ENCODE measurements around the gene ZNF546. TPM values are rescaled to one million over a fixed set of nuclear protein-coding genes. Genes with fewer than 3 reads are reported as not detected.

The ZNF546 gene
- total RNA-seq, 2 experiments from 2014 or later: 2.3 to 9.3 TPM

GRCh38 chr19:40057166-40057565 is 60.3 kb downstream of the ZNF546 start:
- Histone ChIP-seq H3K9me3 (ENCODE audit: low read length) (peaks cover 36% of the 10 kb centered on the region), H3K4me1 (ENCODE audit: insufficient read depth, low read length, poor library complexity, severe bottlenecking) (peaks cover 22% of the 10 kb centered on the region), H3K79me2 (ENCODE audit: insufficient read depth, low read depth, low read length) (peaks cover 3% of the 10 kb centered on the region; the same call in 1 of the 2 replicates), H3K4me3 (ENCODE audit: low read depth, low read length, poor library complexity, severe bottlenecking) (peak overlapping the region; percentile 73), H3K9me2 (ENCODE audit: insufficient read depth, low read length) (no peaks in the 10 kb centered on the region), H3K36me3 (ENCODE audit: insufficient read depth, low read length) (no peaks in the 10 kb centered on the region; the same call in 1 of the 2 replicates), H3K27ac (ENCODE audit: low read depth, low read length, poor library complexity, severe bottlenecking) (no peak overlapping the region), H2AFZ (ENCODE audit: low read length) (peak overlapping the region; percentile 89; the same call in 1 of the 2 replicates), H4K20me1 (ENCODE audit: insufficient read depth, low read length) (no peaks in the 10 kb centered on the region), H3K4me2 (ENCODE audit: low read length) (peak overlapping the region; percentile 80)
- POLR2A ChIA-PET: interaction anchor here (1.0 to 1.2 kb wide), 3 partner anchors 14 to 708 kb away, joined by 3 to 6 read pairs (median 4); no protein-coding TSS in a partner anchor
- TF ChIP-seq CTCF (conservative IDR thresholded peaks at IDR 0.05; ENCODE audit: low read length) (no peak), EZH2phosphoT487 (IDR thresholded peaks at IDR 0.05; ENCODE audit: borderline replicate concordance, low read depth, low read length) (no peak)
- intact Hi-C loops (cut with micrococcal nuclease; ENCODE audit: unreplicated experiment): no loop called here
- CTCF ChIA-PET (ENCODE audit: unreplicated experiment): no interaction called here
- DNase-seq (ENCODE audit: low spot score): no peak
- TSS peak; percentile 78 for BruUV-seq (replicated peaks)

- Histone ChIP-seq H3K79me2 (ENCODE audit: insufficient read depth, low read depth, low read length) (peaks cover 3% of the 10 kb centered on the region; the same call in 1 of the 2 replicates), H3K4me2 (ENCODE audit: low read length) (no peak overlapping the region), H3K4me3 (ENCODE audit: low read depth, low read length, poor library complexity, severe bottlenecking) (no peak overlapping the region), H4K20me1 (ENCODE audit: insufficient read depth, low read length) (no peaks in the 10 kb centered on the region), H3K9me3 (ENCODE audit: low read length) (peaks cover 36% of the 10 kb centered on the region), H3K27ac (ENCODE audit: low read depth, low read length, poor library complexity, severe bottlenecking) (no peak overlapping the region), H3K9me2 (ENCODE audit: insufficient read depth, low read length) (no peaks in the 10 kb centered on the region), H3K36me3 (ENCODE audit: insufficient read depth, low read length) (no peaks in the 10 kb centered on the region), H3K4me1 (ENCODE audit: insufficient read depth, low read length, poor library complexity, severe bottlenecking) (peaks cover 18% of the 10 kb centered on the region), H2AFZ (ENCODE audit: low read length) (no peak overlapping the region)
- ChIA-PET CTCF (ENCODE audit: unreplicated experiment) (no interaction called here), POLR2A (interaction anchor here (0.6 kb wide), 1 partner anchor 132 kb away, joined by 4 read pairs; no protein-coding TSS in a partner anchor)
- TF ChIP-seq CTCF (conservative IDR thresholded peaks at IDR 0.05; ENCODE audit: low read length): no peak
- TF ChIP-seq EZH2phosphoT487 (IDR thresholded peaks at IDR 0.05; ENCODE audit: borderline replicate concordance, low read depth, low read length): no peak
- BruUV-seq (replicated peaks): no TSS peak
- no peak for DNase-seq (ENCODE audit: low spot score)
- intact Hi-C loops (cut with micrococcal nuclease; ENCODE audit: unreplicated experiment): no loop called here
Observed at GRCh38 chr19:40059624-40060023, 62.8 kb downstream of the ZNF546 start.

- intact Hi-C loops (cut with micrococcal nuclease; ENCODE audit: unreplicated experiment): no loop called here
- H3K79me2 ChIP-seq (ENCODE audit: insufficient read depth, low read depth, low read length): no peaks in the 10 kb centered on the region
- H3K4me2 ChIP-seq (ENCODE audit: low read length): no peak overlapping the region
- POLR2A ChIA-PET: interaction anchor here (1.4 kb wide), 1 partner anchor 12 kb away, joined by 4 read pairs; no protein-coding TSS in a partner anchor
- no peak overlapping the region for H3K27ac ChIP-seq (ENCODE audit: low read depth, low read length, poor library complexity, severe bottlenecking)
- peaks cover 16% of the 10 kb centered on the region for H3K36me3 ChIP-seq (ENCODE audit: insufficient read depth, low read length)
- DNase-seq (ENCODE audit: low spot score): no peak
- no peaks in the 10 kb centered on the region for H3K9me2 ChIP-seq (ENCODE audit: insufficient read depth, low read length)
- TF ChIP-seq EZH2phosphoT487 (IDR thresholded peaks at IDR 0.05; ENCODE audit: borderline replicate concordance, low read depth, low read length) (no peak), CTCF (conservative IDR thresholded peaks at IDR 0.05; ENCODE audit: low read length) (no peak)
- no peak overlapping the region for H2AFZ ChIP-seq (ENCODE audit: low read length)
- CTCF ChIA-PET (ENCODE audit: unreplicated experiment): no interaction called here
- H3K4me1 ChIP-seq (ENCODE audit: insufficient read depth, low read length, poor library complexity, severe bottlenecking): no peaks in the 10 kb centered on the region
- no TSS peak for BruUV-seq (replicated peaks)
- no peak overlapping the region for H3K4me3 ChIP-seq (ENCODE audit: low read depth, low read length, poor library complexity, severe bottlenecking)
- no peaks in the 10 kb centered on the region; the same call in 1 of the 2 replicates for H3K9me3 ChIP-seq (ENCODE audit: low read length)
- no peaks in the 10 kb centered on the region for H4K20me1 ChIP-seq (ENCODE audit: insufficient read depth, low read length)
Observed at GRCh38 chr19:40070058-40070457, 73.2 kb downstream of the ZNF546 start.
